ENCODE measurements around the gene NHS.
"Not testable (repeated sequence)": the region's sequence is repeated elsewhere in the genome, so short reads cannot be mapped to it uniquely, and the experiment has no call there.

Gene NHS

GRCh38 chrX:17425136-17425535 lies 50.1 kb downstream of the NHS start:
- Mint-ChIP-seq H3K36me3 (no peaks in the 10 kb centered on the region), H3K27ac (no peak overlapping the region), H3K9me3 (no peaks in the 10 kb centered on the region), H3K4me3 (no peak overlapping the region), H3K27me3 (no peaks in the 10 kb centered on the region), H3K4me1 (no peaks in the 10 kb centered on the region)

- no peaks in the 10 kb centered on the region for H3K36me3 Mint-ChIP-seq
- no peaks in the 10 kb centered on the region for H3K9me3 Mint-ChIP-seq
- no peak overlapping the region for H3K27ac Mint-ChIP-seq
- no peaks in the 10 kb centered on the region for H3K4me1 Mint-ChIP-seq
- H3K4me3 Mint-ChIP-seq = no peak overlapping the region
- no peaks in the 10 kb centered on the region for H3K27me3 Mint-ChIP-seq
These were observed 50.6 kb downstream of the NHS start for GRCh38 chrX:17425551-17425950.

GRCh38 chrX:17431171-17431570 lies 56.2 kb downstream of the NHS start:
- Mint-ChIP-seq H3K36me3 (no peaks in the 10 kb centered on the region), H3K9me3 (no peaks in the 10 kb centered on the region), H3K27ac (no peak overlapping the region), H3K4me3 (no peak overlapping the region), H3K27me3 (no peaks in the 10 kb centered on the region), H3K4me1 (no peaks in the 10 kb centered on the region)

GRCh38 chrX:17432158-17432557 lies 57.2 kb downstream of the NHS start:
- Mint-ChIP-seq H3K27ac (no peak overlapping the region), H3K36me3 (no peaks in the 10 kb centered on the region), H3K27me3 (no peaks in the 10 kb centered on the region), H3K9me3 (no peaks in the 10 kb centered on the region), H3K4me3 (no peak overlapping the region), H3K4me1 (no peaks in the 10 kb centered on the region)

- H3K9me3 Mint-ChIP-seq = no peaks in the 10 kb centered on the region
- H3K27me3 Mint-ChIP-seq = no peaks in the 10 kb centered on the region
- H3K4me1 Mint-ChIP-seq = no peaks in the 10 kb centered on the region
- H3K4me3 Mint-ChIP-seq = no peak overlapping the region
- H3K27ac Mint-ChIP-seq = no peak overlapping the region
- H3K36me3 Mint-ChIP-seq = no peaks in the 10 kb centered on the region
These were observed 59.0 kb downstream of the NHS start for GRCh38 chrX:17433965-17434364.

- Mint-ChIP-seq H3K27ac (no peak overlapping the region), H3K27me3 (no peaks in the 10 kb centered on the region), H3K4me1 (no peaks in the 10 kb centered on the region)
These were observed 60.5 kb downstream of the NHS start for GRCh38 chrX:17435476-17435875.

GRCh38 chrX:17438221-17438620 lies 63.2 kb downstream of the NHS start:
- Mint-ChIP-seq H3K9me3 (no peaks in the 10 kb centered on the region), H3K4me3 (no peak overlapping the region), H3K36me3 (no peaks in the 10 kb centered on the region), H3K27me3 (no peaks in the 10 kb centered on the region), H3K27ac (no peak overlapping the region), H3K4me1 (no peaks in the 10 kb centered on the region)

More at GRCh38 chrX:17435476-17435875, 60.5 kb downstream of the NHS start:
- Mint-ChIP-seq H3K9me3 (no peaks in the 10 kb centered on the region), H3K4me3 (no peak overlapping the region), H3K36me3 (no peaks in the 10 kb centered on the region)

GRCh38 chrX:17440258-17440657 lies 65.3 kb downstream of the NHS start:
- Mint-ChIP-seq H3K9me3 (no peaks in the 10 kb centered on the region), H3K27me3 (no peaks in the 10 kb centered on the region), H3K36me3 (no peaks in the 10 kb centered on the region), H3K4me3 (no peak overlapping the region), H3K4me1 (no peaks in the 10 kb centered on the region), H3K27ac (no peak overlapping the region)

GRCh38 chrX:17440836-17441235 lies 65.8 kb downstream of the NHS start:
- Mint-ChIP-seq H3K4me3 (no peak overlapping the region), H3K27me3 (no peaks in the 10 kb centered on the region), H3K27ac (no peak overlapping the region), H3K36me3 (no peaks in the 10 kb centered on the region), H3K9me3 (no peaks in the 10 kb centered on the region), H3K4me1 (no peaks in the 10 kb centered on the region)

GRCh38 chrX:17441965-17442364 lies 67.0 kb downstream of the NHS start:
- Mint-ChIP-seq H3K4me3 (no peak overlapping the region), H3K27me3 (no peaks in the 10 kb centered on the region), H3K27ac (no peak overlapping the region), H3K4me1 (no peaks in the 10 kb centered on the region), H3K9me3 (no peaks in the 10 kb centered on the region), H3K36me3 (no peaks in the 10 kb centered on the region)

- no peak overlapping the region for H3K27ac Mint-ChIP-seq
- no peaks in the 10 kb centered on the region for H3K27me3 Mint-ChIP-seq
- H3K36me3 Mint-ChIP-seq = no peaks in the 10 kb centered on the region
- no peaks in the 10 kb centered on the region for H3K9me3 Mint-ChIP-seq
- H3K4me1 Mint-ChIP-seq = no peaks in the 10 kb centered on the region
- H3K4me3 Mint-ChIP-seq = no peak overlapping the region
These were observed 67.9 kb downstream of the NHS start for GRCh38 chrX:17442898-17443297.

- H3K27me3 Mint-ChIP-seq = peaks cover 1% of the 10 kb centered on the region
- no peak overlapping the region for H3K27ac Mint-ChIP-seq
- H3K9me3 Mint-ChIP-seq = no peaks in the 10 kb centered on the region
- no peak overlapping the region for H3K4me3 Mint-ChIP-seq
- H3K4me1 Mint-ChIP-seq = no peaks in the 10 kb centered on the region
- no peaks in the 10 kb centered on the region for H3K36me3 Mint-ChIP-seq
These were observed 68.6 kb downstream of the NHS start for GRCh38 chrX:17443556-17443955.

GRCh38 chrX:17446269-17446668 lies 71.3 kb downstream of the NHS start:
- not testable (repeated sequence) for H3K9me3 Mint-ChIP-seq, H3K27me3 Mint-ChIP-seq, H3K27ac Mint-ChIP-seq, H3K4me3 Mint-ChIP-seq, H3K36me3 Mint-ChIP-seq, H3K4me1 Mint-ChIP-seq

GRCh38 chrX:17448188-17448587 lies 73.2 kb downstream of the NHS start:
- Mint-ChIP-seq H3K27me3 (peaks cover 1% of the 10 kb centered on the region), H3K4me1 (no peaks in the 10 kb centered on the region), H3K9me3 (no peaks in the 10 kb centered on the region), H3K27ac (no peak overlapping the region), H3K36me3 (no peaks in the 10 kb centered on the region), H3K4me3 (no peak overlapping the region)

GRCh38 chrX:17449866-17450265 lies 74.9 kb downstream of the NHS start:
- Mint-ChIP-seq H3K36me3 (no peaks in the 10 kb centered on the region), H3K4me1 (no peaks in the 10 kb centered on the region), H3K4me3 (no peak overlapping the region), H3K9me3 (no peaks in the 10 kb centered on the region), H3K27me3 (peaks cover 1% of the 10 kb centered on the region), H3K27ac (no peak overlapping the region)

GRCh38 chrX:17453788-17454187 lies 78.8 kb downstream of the NHS start:
- no peaks in the 10 kb centered on the region for H3K4me1 Mint-ChIP-seq
- H3K27ac Mint-ChIP-seq = no peak overlapping the region
- no peaks in the 10 kb centered on the region for H3K36me3 Mint-ChIP-seq
- H3K9me3 Mint-ChIP-seq = no peaks in the 10 kb centered on the region
- H3K4me3 Mint-ChIP-seq = no peak overlapping the region
- H3K27me3 Mint-ChIP-seq = no peaks in the 10 kb centered on the region

GRCh38 chrX:17456526-17456925 lies 81.5 kb downstream of the NHS start:
- Mint-ChIP-seq H3K27me3 (no peaks in the 10 kb centered on the region), H3K4me1 (no peaks in the 10 kb centered on the region), H3K9me3 (no peaks in the 10 kb centered on the region), H3K27ac (no peak overlapping the region), H3K4me3 (no peak overlapping the region), H3K36me3 (no peaks in the 10 kb centered on the region)
